HepG2 (cell line): ENCODE measurements around the gene SLC4A2. TPM values are rescaled to one million over a fixed set of nuclear protein-coding genes. Genes with fewer than 3 reads are reported as not detected.

Experiments
- MTA1 ChIP-seq: sonication (generic); formaldehyde crosslinking; IDR thresholded peaks from 2 replicates; pipeline ENCODE4 v1.4.0; 2020; ENCODE audit warnings: missing genetic modification reagents, mild to moderate bottlenecking, borderline replicate concordance
- SALL1 ChIP-seq: sonication (generic); formaldehyde crosslinking; IDR thresholded peaks from 2 replicates; pipeline ENCODE4 v1.8.0; 2022; ENCODE audit warnings: mild to moderate bottlenecking, missing genetic modification reagents
- SPEN ChIP-seq: sonication (generic); formaldehyde crosslinking; IDR thresholded peaks from 2 replicates; pipeline ENCODE4 v1.5.1; 2020; ENCODE audit warnings: low read depth, mild to moderate bottlenecking, missing genetic modification reagents
- UBTF ChIP-seq: sonication (generic); formaldehyde crosslinking; IDR thresholded peaks from 2 replicates; pipeline ENCODE4 v1.4.0; 2020; ENCODE audit warnings: mild to moderate bottlenecking, missing genetic modification reagents
- ZBTB40 ChIP-seq, 2 experiments: fragments of 450-650 bp in 1 of 2; sonication (generic) in 1 of 2; formaldehyde crosslinking in 1 of 2; IDR thresholded peaks; 2 replicates each; pipeline versions ENCODE4 v1.6.1 to v1.8.0; 2016 to 2022; ENCODE audit warnings: antibody characterized with exemption in 1 of 2, mild to moderate bottlenecking in 1 of 2, missing genetic modification reagents in 1 of 2
- ZNF143 ChIP-seq: sonication (generic); formaldehyde crosslinking; IDR thresholded peaks from 2 replicates; pipeline ENCODE4 v1.4.0; 2020; ENCODE audit warnings: missing genetic modification reagents
- ZNF276 ChIP-seq: sonication (generic); formaldehyde crosslinking; IDR thresholded peaks from 2 replicates; pipeline ENCODE4 v1.4.0; 2020; ENCODE audit warnings: mild to moderate bottlenecking, low read depth, missing genetic modification reagents
- ZNF691 ChIP-seq: sonication (generic); formaldehyde crosslinking; IDR thresholded peaks from 2 replicates; pipeline ENCODE4 v1.4.0; 2020; ENCODE audit warnings: missing genetic modification reagents, low read depth, mild to moderate bottlenecking, borderline replicate concordance
- polyA plus RNA-seq, 8 experiments: library from polyadenylated mRNA; depleted of rRNA in 3 of 8; stranded (reverse) in 7 of 8; unstranded in 1 of 8; fragments of >200 nt; fragmentation: Illumina TruSeq in 4 of 8; extraction: Trizol in 4 of 8; gene quantifications; 2 replicates each; pipeline versions ENCODE4 v1.2.1 to v1.2.3, GENCODE V29; 2011 to 2016; ENCODE audit warnings: low read depth in 4 of 8, missing spikeins in 1 of 8, mixed read lengths in 1 of 8; ENCODE audit not compliant: insufficient read depth in 1 of 8
- total RNA-seq, 5 experiments: library from RNA; depleted of rRNA; stranded (reverse); fragments of >200 nt; fragmentation: Illumina TruSeq; extraction: Trizol; gene quantifications; 2 replicates each; pipeline ENCODE4 v1.2.3, GENCODE V29; 2016; ENCODE audit warnings: low read depth in 1 of 5

SLC4A2 gene
- total and polyA plus RNA-seq, 2 of the 13 experiments (the other 11 are each of a cell fraction or from before 2014, with no cell fraction given) = 51.9 to 73.4 TPM

GRCh38 chr7:151083071-151083823, 23.9 kb downstream of the SLC4A2 start, which contains the start of gene TMUB1 (continued):
- TF ChIP-seq SALL1 (peak; percentile 54; the same call in 1 of the 2 replicates), ZNF691 (CRISPR knock-in tag) (peak; percentile 55; the same call in 1 of the 2 replicates), SPEN (peak; percentile 46; the same call in 1 of the 2 replicates), ZNF276 (CRISPR knock-in tag) (no peak), ZBTB40 (IDR thresholded peaks at IDR 0.05) (no peak), ZBTB40 (CRISPR knock-in tag; IDR thresholded peaks at IDR 0.05) (no peak), ZNF143 (CRISPR knock-in tag) (peak; percentile 90), UBTF (CRISPR knock-in tag) (peak; percentile 20; the same call in 1 of the 2 replicates), MTA1 (CRISPR knock-in tag) (peak; percentile 63; the same call in 1 of the 2 replicates)
